Measurements from ENCODE around the gene RUNX3.
"Not testable (repeated sequence)": the region's sequence is repeated elsewhere in the genome, so short reads cannot be mapped to it uniquely, and the experiment has no call there.

Gene RUNX3

GRCh38 chr1:24900486-24900849 lies 29.6 kb downstream of the RUNX3 start:
- ATAC-seq = no peak

GRCh38 chr1:24899581-24900485 lies 30.2 kb downstream of the RUNX3 start:
- no peak for ATAC-seq

GRCh38 chr1:24898909-24899439 lies 31.1 kb downstream of the RUNX3 start:
- no peak for ATAC-seq

- peak in 1 of 2 donors; percentile 21 for ATAC-seq
Observed at GRCh38 chr1:24898152-24898908, 31.7 kb downstream of the RUNX3 start.

- peak; percentile 5 to 7 for ATAC-seq
Observed at GRCh38 chr1:24897263-24898151, 32.6 kb downstream of the RUNX3 start.

GRCh38 chr1:24896596-24897262 lies 33.3 kb downstream of the RUNX3 start:
- ATAC-seq = no peak

GRCh38 chr1:24896176-24896575 lies 33.9 kb downstream of the RUNX3 start:
- no peak for ATAC-seq

GRCh38 chr1:24895511-24895910 lies 34.6 kb downstream of the RUNX3 start:
- no peak for ATAC-seq

- ATAC-seq = no peak
Observed at GRCh38 chr1:24894002-24894401, 36.1 kb downstream of the RUNX3 start.

- no peak for ATAC-seq
Observed at GRCh38 chr1:24893431-24893830, 36.6 kb downstream of the RUNX3 start.

- ATAC-seq = no peak
Observed at GRCh38 chr1:24892188-24893153, 37.6 kb downstream of the RUNX3 start.

- not testable (repeated sequence) for ATAC-seq
Observed at GRCh38 chr1:24891367-24891766, 38.7 kb downstream of the RUNX3 start.

- no peak for ATAC-seq
Observed at GRCh38 chr1:24890887-24891286, 39.2 kb downstream of the RUNX3 start.

- no peak for ATAC-seq
Observed at GRCh38 chr1:24888971-24889676, 41.0 kb downstream of the RUNX3 start.

GRCh38 chr1:24888061-24888970 lies 41.8 kb downstream of the RUNX3 start:
- no peak for ATAC-seq

GRCh38 chr1:24886241-24886640 lies 43.8 kb downstream of the RUNX3 start:
- ATAC-seq = no peak

GRCh38 chr1:24884751-24885150 lies 45.3 kb downstream of the RUNX3 start:
- no peak for ATAC-seq

- ATAC-seq = no peak
Observed at GRCh38 chr1:24881034-24881433, 49.0 kb downstream of the RUNX3 start.
